HG02981 (cell line): Measurements from ENCODE around the gene CNGA3.
"Not testable (repeated sequence)": the region's sequence is repeated elsewhere in the genome, so short reads cannot be mapped to it uniquely, and the experiment has no call there.

ENCODE experiments used
- ATAC-seq: cut with Tn5 transposase; IDR thresholded peaks from one replicate; pipeline ENCODE4 v1.9.1; 2021; ENCODE audit warnings: mild to moderate bottlenecking, moderate library complexity; ENCODE audit not compliant: unreplicated experiment

Gene CNGA3

GRCh38 chr2:98395977-98396376, 49.7 kb downstream of the CNGA3 start:
- no peak for ATAC-seq

GRCh38 chr2:98396745-98397355, 50.6 kb downstream of the CNGA3 start:
- no peak for ATAC-seq

GRCh38 chr2:98399140-98399539, 52.9 kb downstream of the CNGA3 start:
- no peak for ATAC-seq

- no peak for ATAC-seq
Observed at GRCh38 chr2:98403878-98404277, 57.6 kb downstream of the CNGA3 start.

GRCh38 chr2:98404556-98405250, 58.4 kb downstream of the CNGA3 start:
- no peak for ATAC-seq

- no peak for ATAC-seq
Observed at GRCh38 chr2:98405301-98405700, 59.0 kb downstream of the CNGA3 start.

- ATAC-seq: no peak
Observed at GRCh38 chr2:98408155-98408554, 61.9 kb downstream of the CNGA3 start.

- peak; percentile 76 for ATAC-seq
Observed at GRCh38 chr2:98412751-98413458, 66.6 kb downstream of the CNGA3 start.

GRCh38 chr2:98414246-98414645, 68.0 kb downstream of the CNGA3 start:
- not testable (repeated sequence) for ATAC-seq

- ATAC-seq: not testable (repeated sequence)
Observed at GRCh38 chr2:98415719-98416248, 69.5 kb downstream of the CNGA3 start.

- ATAC-seq: no peak
Observed at GRCh38 chr2:98416383-98417159, 70.3 kb downstream of the CNGA3 start.

- ATAC-seq: no peak
Observed at GRCh38 chr2:98419544-98419943, 73.3 kb downstream of the CNGA3 start.

- ATAC-seq: no peak
Observed at GRCh38 chr2:98419977-98420725, 73.9 kb downstream of the CNGA3 start.

- ATAC-seq: no peak
Observed at GRCh38 chr2:98422449-98422848, 76.2 kb downstream of the CNGA3 start.

- no peak for ATAC-seq
Observed at GRCh38 chr2:98426771-98427170, 80.5 kb downstream of the CNGA3 start.

GRCh38 chr2:98432145-98432544, 85.9 kb downstream of the CNGA3 start:
- ATAC-seq: no peak

GRCh38 chr2:98433363-98433964, 87.2 kb downstream of the CNGA3 start:
- ATAC-seq: no peak

GRCh38 chr2:98434492-98434891, 88.2 kb downstream of the CNGA3 start:
- ATAC-seq: no peak

- not testable (repeated sequence) for ATAC-seq
Observed at GRCh38 chr2:98435670-98436069, 89.4 kb downstream of the CNGA3 start.

GRCh38 chr2:98436734-98437133, 90.5 kb downstream of the CNGA3 start:
- ATAC-seq: no peak
